BJ (cell line): Measurements from ENCODE around the gene GPD1. TPM values are rescaled to one million over a fixed set of nuclear protein-coding genes. Genes with fewer than 3 reads are reported as not detected.
A peak's percentile ranks its signal among the peaks of the same experiment; 100 is the strongest.
"Not testable (repeated sequence)": the region's sequence is repeated elsewhere in the genome, so short reads cannot be mapped to it uniquely, and the experiment has no call there.

Experiments
- CTCF ChIA-PET: fragments of 350-600 bp; formaldehyde crosslinking; extraction: SDS; loops from one replicate; lab custom pipeline; 2021; ENCODE audit warnings: antibody characterized with exemption, inconsistent platforms; lab: Yijun Ruan, JAX
- POLR2A ChIA-PET: fragments of 300-600 bp; sonication (Branson Sonifier 250); formaldehyde crosslinking; extraction: SDS; loops from one replicate; lab custom pipeline; 2021; ENCODE audit warnings: antibody characterized with exemption; lab: Charles Lee
- DNase-seq: peaks from one replicate; pipeline ENCODE4 v3.0.0-alpha.2; 2011; ENCODE audit warnings: low read depth
- H3K27me3 ChIP-seq: 2 replicates; pipeline ENCODE4 v1.6.0; 2011; ENCODE audit warnings: low read length; ENCODE audit not compliant: control insufficient read depth, insufficient read depth
- H3K36me3 ChIP-seq: 2 replicates; pipeline ENCODE4 v1.5.1; 2011; ENCODE audit warnings: low read length; ENCODE audit not compliant: control insufficient read depth, insufficient read depth
- H3K4me3 ChIP-seq: 2 replicates; pipeline ENCODE4 v1.5.1; 2011; ENCODE audit warnings: low read depth, mild to moderate bottlenecking, control low read depth, low read length
- CTCF ChIP-seq: IDR thresholded peaks from 2 replicates; pipeline ENCODE4 v1.5.1; 2011; ENCODE audit warnings: low read depth, mild to moderate bottlenecking, control low read depth, inconsistent platforms, low read length, moderate library complexity; ENCODE audit not compliant: insufficient read depth
- polyA plus RNA-seq: library from polyadenylated mRNA; depleted of rRNA; stranded (reverse); fragments of >200 nt; gene quantifications from 2 replicates; pipeline ENCODE4 v1.2.3, GENCODE V29; 2011

Gene GPD1
- polyA plus RNA-seq, 1 experiment: 0.47 TPM

- ChIA-PET CTCF (no interaction called here), POLR2A (no interaction called here)
- no peak for DNase-seq
Measured at GRCh38 chr12:50081096-50081808, 22.6 kb upstream of the GPD1 start.

GRCh38 chr12:50082644-50083043 lies 21.2 kb upstream of the GPD1 start:
- CTCF ChIA-PET: interaction anchor here (0.9 to 3.6 kb wide), 5 partner anchors 12 to 116 kb away, joined by 3 to 23 read pairs (median 5); partner anchors contain the start of gene COX14
- no peak for DNase-seq
- no peak for TF ChIP-seq CTCF
- no peaks in the 10 kb centered on the region; the same call in 1 of the 2 replicates for H3K27me3 ChIP-seq
- 0 out of 2 replicates have a peak, but pooled peaks cover 1% of the 10 kb centered on the region for H3K36me3 ChIP-seq
- no peak overlapping the region for H3K4me3 ChIP-seq
- POLR2A ChIA-PET: no interaction called here

More at GRCh38 chr12:50081096-50081808, 22.6 kb upstream of the GPD1 start:
- Histone ChIP-seq H3K36me3 (no peaks in the 10 kb centered on the region), H3K27me3 (no peaks in the 10 kb centered on the region; the same call in 1 of the 2 replicates), H3K4me3 (no peak overlapping the region)
- no peak for TF ChIP-seq CTCF

- H3K36me3 ChIP-seq: 0 out of 2 replicates have a peak, but pooled peaks cover 1% of the 10 kb centered on the region
- no peak for TF ChIP-seq CTCF
- no peak for DNase-seq
- H3K27me3 ChIP-seq: no peaks in the 10 kb centered on the region; the same call in 1 of the 2 replicates
- ChIA-PET POLR2A (no interaction called here), CTCF (interaction anchor here (0.8 to 3.6 kb wide), 6 partner anchors 8 to 117 kb away, joined by 3 to 23 read pairs (median 4); partner anchors contain the start of gene COX14)
- H3K4me3 ChIP-seq: no peak overlapping the region
Measured at GRCh38 chr12:50083301-50083700, 20.5 kb upstream of the GPD1 start.

GRCh38 chr12:50084409-50084774 lies 19.4 kb upstream of the GPD1 start:
- H3K4me3 ChIP-seq: peak overlapping the region; percentile 62
- CTCF ChIA-PET: interaction anchor here (0.6 to 3.6 kb wide), 18 partner anchors 8 to 613 kb away, joined by 3 to 23 read pairs (median 4); partner anchors contain the start of genes CERS5, COX14 and DIP2B
- POLR2A ChIA-PET: interaction anchor here (0.5 to 0.9 kb wide), 5 partner anchors 12 to 460 kb away, joined by 3 to 24 read pairs (median 8); partner anchors contain the start of gene COX14
- H3K36me3 ChIP-seq, DNase-seq, H3K27me3 ChIP-seq: not testable (repeated sequence)

- peak; percentile 78 for TF ChIP-seq CTCF
- ChIA-PET CTCF (interaction anchor here (0.6 to 3.6 kb wide), 18 partner anchors 8 to 614 kb away, joined by 3 to 23 read pairs (median 4); partner anchors contain the start of genes CERS5, COX14 and DIP2B), POLR2A (interaction anchor here (0.5 to 0.9 kb wide), 4 partner anchors 12 to 461 kb away, joined by 4 to 24 read pairs (median 8); partner anchors contain the start of gene COX14)
- DNase-seq: peak; percentile 48
- Histone ChIP-seq H3K4me3 (peak within 1 kb of the TSS; percentile 62), H3K36me3 (peaks cover 7% of the 10 kb centered on the region), H3K27me3 (no peaks in the 10 kb centered on the region; the same call in 1 of the 2 replicates)
Measured at GRCh38 chr12:50084775-50085614, 18.8 kb upstream of the GPD1 start, which contains the start of gene SMARCD1. Gene SMARCD1 (plus strand): TSS chr12:50085342. CDS start chr12:50085370, 28 bp downstream.
